GM12878 (cell line): ENCODE measurements around the gene PHOX2A. TPM values are rescaled to one million over a fixed set of nuclear protein-coding genes. Genes with fewer than 3 reads are reported as not detected.
"Not testable (repeated sequence)": the region's sequence is repeated elsewhere in the genome, so short reads cannot be mapped to it uniquely, and the experiment has no call there.

Experiments
- ATAC-seq: fragments of 200-7000 bp; cut with Tn5 transposase; 3 replicates; pipeline ENCODE4 v1.9.1; 2020; ENCODE audit warnings: mild to moderate bottlenecking, moderate library complexity
- BruUV-seq: library from RNA; stranded (reverse); fragments of 400-500 nt; replicated peaks from 2 replicates; lab custom pipeline; 2021; lab: Mats Ljungman, UMichigan
- CTCF ChIA-PET: fragments of 300-600 bp; sonication (Branson Sonifier 250); formaldehyde crosslinking; extraction: SDS; loops from one replicate; lab custom pipeline; 2021; ENCODE audit warnings: inconsistent platforms; lab: Yijun Ruan, JAX
- POLR2A ChIA-PET: fragments of 350-600 bp; formaldehyde crosslinking; extraction: SDS; loops from one replicate; lab custom pipeline; 2021; ENCODE audit warnings: inconsistent platforms; lab: Charles Lee
- RAD21 ChIA-PET: fragments of 300-600 bp; sonication (Branson Sonifier 250); formaldehyde crosslinking; loops from one replicate; lab custom pipeline; 2023; ENCODE audit warnings: antibody characterized with exemption; ENCODE audit not compliant: unreplicated experiment; lab: Charles Lee
- SMC1A ChIA-PET: fragments of 300-600 bp; sonication (Branson Sonifier 250); formaldehyde crosslinking; loops from one replicate; lab custom pipeline; 2023; ENCODE audit not compliant: unreplicated experiment, uncharacterized antibody; lab: Charles Lee
- DNase-seq: peaks from one replicate; pipeline ENCODE4 v3.0.0-alpha.2; 2011; ENCODE audit warnings: low read depth, low spot score
- FAIRE-seq: peaks from 3 replicates; lab custom pipeline; 2011; peaks lifted over from hg19 to GRCh38; lab: Jason Lieb, UNC
- H2AFZ ChIP-seq: 2 replicates; pipeline ENCODE4 v1.6.0; 2011; ENCODE audit warnings: low read depth, low read length, control low read depth; ENCODE audit not compliant: control insufficient read depth
- H3K27ac ChIP-seq: 2 replicates; pipeline ENCODE4 v1.5.1; 2011; ENCODE audit warnings: control low read depth; ENCODE audit not compliant: control insufficient read depth, insufficient read depth
- H3K27me3 ChIP-seq, 2 experiments: replicated peaks in 1 of 2; 2 replicates each; pipeline versions ENCODE4 v1.6.0 to v1.6.1; 2011; ENCODE audit warnings: low read length in 1 of 2; ENCODE audit not compliant: control insufficient read depth in 2 of 2, insufficient read depth in 2 of 2
- H3K36me3 ChIP-seq, 2 experiments: 2 replicates each; pipeline ENCODE4 v1.5.1; 2011; ENCODE audit warnings: low read length in 1 of 2; ENCODE audit not compliant: control insufficient read depth in 2 of 2, insufficient read depth in 2 of 2
- H3K4me1 ChIP-seq: 2 replicates; pipeline ENCODE4 v1.6.1; 2011; ENCODE audit warnings: mild to moderate bottlenecking, low read length, moderate library complexity, mixed read lengths; ENCODE audit not compliant: control insufficient read depth, insufficient read depth
- H3K4me2 ChIP-seq: 2 replicates; pipeline ENCODE4 v1.6.0; 2011; ENCODE audit warnings: control low read depth; ENCODE audit not compliant: control insufficient read depth, insufficient read depth
- H3K4me3 ChIP-seq: fragments of 200-600 bp; sonication (generic); 2 replicates; pipeline ENCODE4 v1.5.1; 2016
- H3K79me2 ChIP-seq: 2 replicates; pipeline ENCODE4 v1.6.0; 2011; ENCODE audit warnings: low read length; ENCODE audit not compliant: control insufficient read depth, insufficient read depth
- H3K9ac ChIP-seq: 2 replicates; pipeline ENCODE4 v1.8.0; 2011; ENCODE audit warnings: low read length, control low read depth, mixed read lengths; ENCODE audit not compliant: control insufficient read depth, insufficient read depth
- H3K9me3 ChIP-seq: replicated peaks from 3 replicates; pipeline ENCODE4 v1.5.1; 2011; ENCODE audit warnings: mild to moderate bottlenecking, low read length; ENCODE audit not compliant: control insufficient read depth, insufficient read depth
- H4K20me1 ChIP-seq: 2 replicates; pipeline ENCODE4 v1.6.0; 2011; ENCODE audit not compliant: control insufficient read depth, insufficient read depth
- ATF7 ChIP-seq: fragments of 450-650 bp; IDR thresholded peaks from 2 replicates; pipeline ENCODE4 v1.6.1; 2016; ENCODE audit warnings: low read depth, mild to moderate bottlenecking
- BCL11A ChIP-seq: IDR thresholded peaks from 2 replicates; pipeline ENCODE4 v1.6.1; 2011; ENCODE audit warnings: low read depth, low read length
- CHD1 ChIP-seq: IDR thresholded peaks from 2 replicates; pipeline ENCODE4 v1.6.1; 2012; ENCODE audit warnings: low read depth, low read length, improper control_type of control experiment
- CUX1 ChIP-seq: IDR thresholded peaks from 2 replicates; pipeline ENCODE4 v1.6.1; 2012; ENCODE audit warnings: improper control_type of control experiment, low read depth, low read length; ENCODE audit not compliant: insufficient replicate concordance
- GATAD2B ChIP-seq: fragments of 450-650 bp; conservative IDR thresholded peaks from 2 replicates; pipeline ENCODE4 v1.6.1; 2017; ENCODE audit warnings: low read depth, mild to moderate bottlenecking, moderate library complexity
- RAD51 ChIP-seq: fragments of 450-650 bp; IDR thresholded peaks from 2 replicates; pipeline ENCODE4 v1.6.1; 2016; ENCODE audit warnings: moderate library complexity, mild to moderate bottlenecking, inconsistent platforms
- whole genome bisulfite sequencing: methylation state at CpG from one replicate; pipeline ENCODE4 v1.1.6; 2016; ENCODE audit warnings: low lambda C conversion rate; ENCODE audit not compliant: insufficient replicate concordance, insufficient coverage; ENCODE audit errors: missing lambda C conversion rate; 5-methylcytosine and 5-hydroxymethylcytosine counted together
- in situ Hi-C: fragments of 300-500 bp; cut with MboI; formaldehyde crosslinking; loops from 9 replicates; pipeline ENCODE4 v1.14.3; 2018; ENCODE audit warnings: mixed read lengths
- intact Hi-C: fragments of 100-400 bp; cut with micrococcal nuclease; formaldehyde crosslinking; loops from one replicate; pipeline ENCODE4 v1.14.2; 2022; ENCODE audit not compliant: unreplicated experiment
- polyA plus RNA-seq, 11 experiments: library from polyadenylated mRNA; depleted of rRNA in 4 of 11; unstranded in 6 of 11; stranded (reverse) in 5 of 11; fragments of >200 nt; fragmentation: Nextera tagmentation in 4 of 11; fragmentation: Illumina TruSeq in 1 of 11; extraction: Ambion mirVana in 4 of 11; extraction: Trizol in 1 of 11; gene quantifications; 1 replicate in 1 of 11; 2 replicates in 10 of 11; pipeline versions ENCODE4 v1.2.1 to v1.2.3, GENCODE V29; 2011 to 2016; ENCODE audit warnings: inconsistent platforms in 2 of 11, missing spikeins in 2 of 11, low read depth in 1 of 11
- total RNA-seq, 4 experiments: library from RNA; depleted of rRNA in 3 of 4; stranded (reverse); fragments of >200 nt in 3 of 4; fragmentation: Illumina TruSeq in 1 of 4; extraction: Trizol in 1 of 4; gene quantifications; 2 replicates each; pipeline versions ENCODE4 v1.2.1 to v1.2.3, GENCODE V29; 2013 to 2021

Gene PHOX2A
- total and polyA plus RNA-seq, 10 of the 15 experiments (the other 5 are each of a cell fraction or from before 2014, with no cell fraction given), result not detected

- TF ChIP-seq CUX1 (no peak), RAD51 (no peak), ATF7 (no peak), GATAD2B (no peak), BCL11A (no peak), CHD1 (no peak)
Observed at GRCh38 chr11:72208281-72208680, 35.7 kb downstream of the PHOX2A start (continued).

GRCh38 chr11:72206794-72207193 is 37.2 kb downstream of the PHOX2A start:
- not testable (repeated sequence) for ATAC-seq, FAIRE-seq, BruUV-seq

More at GRCh38 chr11:72206794-72207193, 37.2 kb downstream of the PHOX2A start:
- H4K20me1 ChIP-seq, H3K4me1 ChIP-seq, H3K4me3 ChIP-seq, in situ Hi-C loops, intact Hi-C loops, H3K9ac ChIP-seq, H2AFZ ChIP-seq, DNase-seq, H3K79me2 ChIP-seq, CTCF ChIA-PET, H3K4me2 ChIP-seq, H3K36me3 ChIP-seq, H3K27me3 ChIP-seq, H3K27ac ChIP-seq, H3K9me3 ChIP-seq, RAD21 ChIA-PET: not testable (repeated sequence)
- 62% methylated on average over 2 of the region's 2 CpGs for WGBS
- POLR2A ChIA-PET, result interaction anchor here (0.8 kb wide), 1 partner anchor 16 kb away, joined by 3 read pairs; no protein-coding TSS in a partner anchor
- SMC1A ChIA-PET, result interaction anchor here (0.7 kb wide), 1 partner anchor 195 kb away, joined by 4 read pairs; no protein-coding TSS in a partner anchor
